Astrocyte (in vitro differentiated cells and primary cell): ENCODE data around the gene CORO2B. TPM values are rescaled to one million over a fixed set of nuclear protein-coding genes. Genes with fewer than 3 reads are reported as not detected.

Source experiments
- DNase-seq: peaks from one replicate; pipeline ENCODE4 v3.0.0-alpha.2; 2010; ENCODE audit warnings: low read depth
- FAIRE-seq: peaks from 2 replicates; lab custom pipeline; 2011; peaks lifted over from hg19 to GRCh38; lab: Jason Lieb, UNC
- H2AFZ ChIP-seq: 2 replicates; pipeline ENCODE4 v1.6.0; 2012; ENCODE audit warnings: low read depth, low read length, inconsistent platforms
- H3K27ac ChIP-seq: 2 replicates; pipeline ENCODE4 v1.5.1; 2011; ENCODE audit warnings: low read depth, low read length, inconsistent platforms
- H3K27me3 ChIP-seq: 2 replicates; pipeline ENCODE4 v1.6.0; 2011; ENCODE audit warnings: low read length, inconsistent platforms; ENCODE audit not compliant: insufficient read depth
- H3K36me3 ChIP-seq: 2 replicates; pipeline ENCODE4 v1.5.1; 2011; ENCODE audit warnings: low read length, inconsistent platforms; ENCODE audit not compliant: insufficient read depth
- H3K4me1 ChIP-seq: 2 replicates; pipeline ENCODE4 v1.5.1; 2011; ENCODE audit warnings: low read length, inconsistent platforms; ENCODE audit not compliant: insufficient read depth
- H3K4me2 ChIP-seq: 2 replicates; pipeline ENCODE4 v1.6.0; 2012; ENCODE audit warnings: low read length, inconsistent platforms
- H3K4me3 ChIP-seq: 2 replicates; pipeline ENCODE4 v1.5.1; 2011; ENCODE audit warnings: low read depth, mild to moderate bottlenecking, low read length, inconsistent platforms; ENCODE audit not compliant: insufficient read depth
- H3K79me2 ChIP-seq: 2 replicates; pipeline ENCODE4 v1.6.0; 2012; ENCODE audit warnings: mild to moderate bottlenecking, low read length, inconsistent platforms; ENCODE audit not compliant: insufficient read depth
- H3K9ac ChIP-seq: 2 replicates; pipeline ENCODE4 v1.6.0; 2012; ENCODE audit warnings: mild to moderate bottlenecking, low read length, inconsistent platforms
- H3K9me3 ChIP-seq: 2 replicates; pipeline ENCODE4 v1.5.1; 2012; ENCODE audit warnings: low read depth, mild to moderate bottlenecking, low read length, inconsistent platforms; ENCODE audit not compliant: insufficient read depth
- H4K20me1 ChIP-seq: 2 replicates; pipeline ENCODE4 v1.6.0; 2012; ENCODE audit warnings: low read length, inconsistent platforms; ENCODE audit not compliant: insufficient read depth
- H3K27ac Mint-ChIP-seq: one replicate; pipeline ENCODE4 v1.8.0; 2021; ENCODE audit warnings: mild to moderate bottlenecking, mixed read lengths; ENCODE audit not compliant: unreplicated experiment
- H3K27me3 Mint-ChIP-seq: one replicate; pipeline ENCODE4 v1.8.0; 2021; ENCODE audit warnings: low read depth, mixed read lengths; ENCODE audit not compliant: unreplicated experiment
- H3K36me3 Mint-ChIP-seq: one replicate; pipeline ENCODE4 v1.8.0; 2021; ENCODE audit warnings: low read depth, mixed read lengths; ENCODE audit not compliant: unreplicated experiment
- H3K4me1 Mint-ChIP-seq: one replicate; pipeline ENCODE4 v1.8.0; 2021; ENCODE audit warnings: low read depth, mixed read lengths; ENCODE audit not compliant: unreplicated experiment
- H3K4me3 Mint-ChIP-seq: one replicate; pipeline ENCODE4 v1.8.0; 2021; ENCODE audit warnings: mild to moderate bottlenecking, moderate library complexity, mixed read lengths; ENCODE audit not compliant: unreplicated experiment
- H3K9me3 Mint-ChIP-seq: one replicate; pipeline ENCODE4 v1.8.0; 2021; ENCODE audit warnings: mild to moderate bottlenecking, mixed read lengths; ENCODE audit not compliant: unreplicated experiment
- CTCF ChIP-seq: IDR thresholded peaks from 2 replicates; pipeline ENCODE4 v1.5.1; 2011; ENCODE audit warnings: low read depth, mild to moderate bottlenecking, inconsistent platforms, low read length, moderate library complexity; ENCODE audit not compliant: insufficient read depth
- EZH2 ChIP-seq: IDR thresholded peaks from 2 replicates; pipeline ENCODE4 v1.6.1; 2012; ENCODE audit warnings: mild to moderate bottlenecking, low read length, inconsistent platforms; ENCODE audit not compliant: insufficient read depth
- total RNA-seq: library from RNA; stranded (reverse); gene quantifications from 2 replicates; pipeline ENCODE4 v1.2.1, GENCODE V29; 2021

The CORO2B gene
- total RNA-seq, 1 donor from 2014 or later, result 7.4 TPM

DNA sequence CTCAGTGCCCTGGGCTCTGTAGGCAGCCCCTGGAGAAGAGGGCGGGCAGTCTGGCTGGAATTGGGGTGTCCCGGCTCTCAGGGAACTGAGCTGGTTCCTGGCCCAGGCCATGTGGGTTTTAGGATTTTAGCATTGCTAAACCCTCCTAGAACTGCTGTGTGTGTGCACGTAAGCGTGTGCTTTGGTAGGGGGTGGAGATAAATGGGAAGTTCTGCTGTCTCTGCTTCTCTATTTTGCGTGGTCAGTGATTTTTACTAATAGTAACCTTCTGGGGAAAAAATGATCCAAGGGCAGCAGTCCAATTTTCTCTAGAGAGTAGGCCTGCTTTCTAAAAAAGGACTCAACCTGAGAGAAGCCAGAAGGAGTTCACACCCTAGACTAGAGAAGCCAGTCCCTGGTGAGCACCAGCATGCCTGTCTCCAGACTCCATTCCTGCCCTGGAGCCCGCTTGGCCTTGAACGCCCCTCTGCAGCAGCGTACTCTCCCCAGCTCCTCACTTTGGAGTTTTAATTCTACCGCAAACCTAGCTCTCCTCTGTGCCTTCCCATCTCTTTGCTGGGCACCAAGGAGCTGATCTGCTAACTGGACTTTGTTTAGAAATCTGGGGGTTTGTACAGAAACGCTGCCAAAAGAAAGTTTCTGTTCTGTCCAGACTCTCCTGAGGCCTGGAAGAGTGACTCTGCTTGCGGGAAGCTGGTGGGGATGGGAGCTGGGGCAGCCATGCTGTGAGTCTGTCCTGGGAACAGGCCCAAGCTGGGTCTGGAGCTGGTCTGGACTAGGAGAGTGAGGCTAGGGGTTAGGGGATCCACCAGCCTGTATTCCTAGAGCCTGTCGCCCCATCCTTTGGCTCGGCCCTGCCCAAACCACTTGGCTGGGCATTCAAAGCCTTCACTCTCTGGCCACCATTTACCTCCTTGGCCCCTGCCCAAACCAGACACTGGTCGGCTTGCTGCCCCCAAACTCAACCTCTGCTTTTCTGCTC, 19.7 kb downstream of the CORO2B start:
- H2AFZ ChIP-seq, result peak overlapping the region; percentile 4
- Mint-ChIP-seq H3K4me1 (peaks cover 19% of the 10 kb centered on the region), H3K36me3 (peaks cover 2% of the 10 kb centered on the region), H3K4me3 (no peak overlapping the region), H3K9me3 (no peaks in the 10 kb centered on the region), H3K27me3 (no peaks in the 10 kb centered on the region), H3K27ac (no peak overlapping the region)
- no peaks in the 10 kb centered on the region for H3K36me3 ChIP-seq
- no peak overlapping the region for H3K9ac ChIP-seq
- peaks cover 45% of the 10 kb centered on the region for H4K20me1 ChIP-seq
- peaks cover 94% of the 10 kb centered on the region for H3K79me2 ChIP-seq
- no peak for FAIRE-seq
- H3K4me2 ChIP-seq, result peak overlapping the region; percentile 20
- no peaks in the 10 kb centered on the region for H3K9me3 ChIP-seq
- peak overlapping the region; percentile 5 for H3K27ac ChIP-seq
- H3K27me3 ChIP-seq, result no peaks in the 10 kb centered on the region
- no peak overlapping the region for H3K4me3 ChIP-seq
- peaks cover 46% of the 10 kb centered on the region for H3K4me1 ChIP-seq
- no peak for DNase-seq
- TF ChIP-seq CTCF (no peak), EZH2 (no peak)

DNA sequence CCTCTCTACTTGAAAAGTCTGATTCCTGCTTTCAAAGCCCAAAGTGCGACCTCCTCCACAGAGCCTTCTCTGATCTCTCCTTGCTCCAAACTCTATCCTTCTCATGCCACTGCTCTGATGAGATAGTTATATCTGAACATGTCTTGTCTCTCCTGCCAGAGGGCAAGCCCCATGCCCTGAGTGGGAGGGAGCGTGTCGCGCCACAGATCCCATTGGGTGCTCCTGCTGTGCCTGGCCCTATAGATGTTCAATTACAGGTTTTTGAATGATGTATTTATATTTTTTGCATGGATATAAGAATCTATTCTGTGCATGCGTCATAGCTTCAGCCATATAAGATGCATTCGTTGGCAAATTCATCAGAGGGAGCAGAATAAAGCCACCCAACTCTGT, 20.4 kb downstream of the CORO2B start:
- Histone ChIP-seq H3K36me3 (no peaks in the 10 kb centered on the region), H2AFZ (no peak overlapping the region), H4K20me1 (peaks cover 38% of the 10 kb centered on the region), H3K27ac (peak overlapping the region; percentile 44), H3K4me2 (peak overlapping the region; percentile 52), H3K79me2 (peaks cover 91% of the 10 kb centered on the region), H3K9me3 (no peaks in the 10 kb centered on the region), H3K9ac (no peak overlapping the region), H3K4me1 (peaks cover 51% of the 10 kb centered on the region), H3K4me3 (no peak overlapping the region), H3K27me3 (no peaks in the 10 kb centered on the region)
- H3K4me3 Mint-ChIP-seq, result no peak overlapping the region
- H3K27me3 Mint-ChIP-seq, result no peaks in the 10 kb centered on the region
- no peak for FAIRE-seq
- peaks cover 2% of the 10 kb centered on the region for H3K36me3 Mint-ChIP-seq
- H3K27ac Mint-ChIP-seq, result no peak overlapping the region
- no peak for DNase-seq
- H3K4me1 Mint-ChIP-seq, result peaks cover 19% of the 10 kb centered on the region
- no peaks in the 10 kb centered on the region for H3K9me3 Mint-ChIP-seq
- TF ChIP-seq EZH2, result no peak
- no peak for TF ChIP-seq CTCF
